Mesothelial cell of epicardium (in vitro differentiated cells): ENCODE results near the gene DTX2. TPM values are rescaled to one million over a fixed set of nuclear protein-coding genes. Genes with fewer than 3 reads are reported as not detected.
"Not testable (repeated sequence)": the region's sequence is repeated elsewhere in the genome, so short reads cannot be mapped to it uniquely, and the experiment has no call there.

Experiments used
- DNase-seq, 2 experiments: peaks; one replicate each; pipeline ENCODE4 v3.0.0; 2021; ENCODE audit warnings: low spot score in 2 of 2; ENCODE audit not compliant: unreplicated experiment in 2 of 2
- H3K27ac Mint-ChIP-seq: 2 replicates; pipeline ENCODE4 v1.8.0; 2021; ENCODE audit warnings: mixed read lengths
- H3K27me3 Mint-ChIP-seq: 2 replicates; pipeline ENCODE4 v1.8.0; 2021; ENCODE audit warnings: low read depth, mixed read lengths
- H3K36me3 Mint-ChIP-seq: 2 replicates; pipeline ENCODE4 v1.8.0; 2021; ENCODE audit warnings: mixed read lengths
- H3K4me1 Mint-ChIP-seq: 2 replicates; pipeline ENCODE4 v1.8.0; 2021; ENCODE audit warnings: mixed read lengths
- H3K4me3 Mint-ChIP-seq: 2 replicates; pipeline ENCODE4 v1.8.0; 2021; ENCODE audit warnings: mild to moderate bottlenecking, moderate library complexity, mixed read lengths
- H3K9me3 Mint-ChIP-seq: 2 replicates; pipeline ENCODE4 v1.8.0; 2021; ENCODE audit warnings: mixed read lengths
- total RNA-seq: library from RNA; stranded (reverse); gene quantifications from 3 replicates; pipeline ENCODE4 v1.2.1, GENCODE V29; 2021

The DTX2 gene
- total RNA-seq, 1 donor from 2014 or later = 23.4 TPM

DNA sequence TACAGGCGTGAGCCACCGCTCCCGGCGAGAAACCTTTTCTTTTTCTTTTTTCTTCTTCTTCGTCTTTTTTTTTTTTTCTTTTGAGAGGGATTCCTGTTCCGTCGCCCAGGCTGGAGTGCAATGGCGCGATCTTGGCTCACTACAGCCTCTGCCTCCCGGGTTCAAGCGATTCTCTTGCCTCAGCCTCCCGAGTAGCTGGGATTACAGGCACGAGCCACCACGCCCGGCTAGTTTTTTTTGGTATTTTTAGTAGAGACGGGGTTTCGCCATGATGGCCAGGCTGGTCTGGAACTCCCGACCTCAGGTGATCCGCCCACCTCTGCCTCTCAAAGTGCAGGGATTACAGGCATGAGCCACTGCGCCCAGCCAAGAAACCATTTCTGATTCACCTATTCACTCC, 742 bp upstream of the DTX2 start:
- not testable (repeated sequence) for H3K27me3 Mint-ChIP-seq, H3K4me1 Mint-ChIP-seq, H3K4me3 Mint-ChIP-seq, DNase-seq, H3K9me3 Mint-ChIP-seq, H3K36me3 Mint-ChIP-seq, H3K27ac Mint-ChIP-seq

GRCh38 chr7:76462271-76462882, 868 bp downstream of the DTX2 start:
- H3K4me3 Mint-ChIP-seq, H3K27ac Mint-ChIP-seq, H3K36me3 Mint-ChIP-seq, H3K9me3 Mint-ChIP-seq, DNase-seq, H3K4me1 Mint-ChIP-seq, H3K27me3 Mint-ChIP-seq: not testable (repeated sequence)

- not testable (repeated sequence) for H3K27ac Mint-ChIP-seq, H3K4me1 Mint-ChIP-seq, H3K27me3 Mint-ChIP-seq, H3K4me3 Mint-ChIP-seq, H3K36me3 Mint-ChIP-seq, H3K9me3 Mint-ChIP-seq, DNase-seq
Measured at GRCh38 chr7:76464959-76465358, 3.5 kb downstream of the DTX2 start.

GRCh38 chr7:76465950-76466349, 4.4 kb downstream of the DTX2 start:
- H3K27ac Mint-ChIP-seq, H3K4me1 Mint-ChIP-seq, H3K36me3 Mint-ChIP-seq: not testable (repeated sequence)

GRCh38 chr7:76467743-76468404, 6.4 kb downstream of the DTX2 start:
- H3K27me3 Mint-ChIP-seq, H3K4me3 Mint-ChIP-seq, H3K9me3 Mint-ChIP-seq, H3K36me3 Mint-ChIP-seq, DNase-seq, H3K27ac Mint-ChIP-seq, H3K4me1 Mint-ChIP-seq: not testable (repeated sequence)

More at GRCh38 chr7:76465950-76466349, 4.4 kb downstream of the DTX2 start:
- not testable (repeated sequence) for DNase-seq, H3K4me3 Mint-ChIP-seq, H3K9me3 Mint-ChIP-seq, H3K27me3 Mint-ChIP-seq

GRCh38 chr7:76471556-76472221, 10.2 kb downstream of the DTX2 start:
- not testable (repeated sequence) for DNase-seq, H3K4me3 Mint-ChIP-seq, H3K27ac Mint-ChIP-seq, H3K4me1 Mint-ChIP-seq, H3K27me3 Mint-ChIP-seq, H3K36me3 Mint-ChIP-seq, H3K9me3 Mint-ChIP-seq

GRCh38 chr7:76473097-76473496, 11.6 kb downstream of the DTX2 start:
- H3K4me1 Mint-ChIP-seq, H3K27me3 Mint-ChIP-seq, H3K4me3 Mint-ChIP-seq, H3K9me3 Mint-ChIP-seq, H3K36me3 Mint-ChIP-seq, DNase-seq, H3K27ac Mint-ChIP-seq: not testable (repeated sequence)

DNA sequence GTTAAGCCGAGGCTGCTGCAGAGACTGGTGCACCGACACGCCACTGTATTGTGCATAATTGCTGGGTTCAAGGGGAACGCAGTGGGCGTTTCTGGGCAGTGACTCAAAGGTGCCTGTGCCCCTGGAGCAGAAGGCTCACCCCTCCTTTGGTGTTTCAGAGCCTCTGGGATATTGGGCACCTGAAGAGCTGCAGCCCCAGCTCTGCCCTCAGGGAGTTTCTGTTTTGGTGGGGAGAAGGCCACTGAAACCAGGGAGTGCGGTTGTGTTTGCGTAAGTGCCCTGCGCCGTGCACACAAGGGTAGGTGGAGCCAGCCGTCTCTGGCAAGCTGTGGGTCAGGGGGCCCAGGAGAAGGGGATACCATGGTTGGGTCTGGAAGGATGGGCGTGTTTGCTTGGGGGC, 14.8 kb downstream of the DTX2 start:
- not testable (repeated sequence) for DNase-seq, H3K4me3 Mint-ChIP-seq, H3K4me1 Mint-ChIP-seq, H3K27me3 Mint-ChIP-seq, H3K27ac Mint-ChIP-seq, H3K36me3 Mint-ChIP-seq, H3K9me3 Mint-ChIP-seq

DNA sequence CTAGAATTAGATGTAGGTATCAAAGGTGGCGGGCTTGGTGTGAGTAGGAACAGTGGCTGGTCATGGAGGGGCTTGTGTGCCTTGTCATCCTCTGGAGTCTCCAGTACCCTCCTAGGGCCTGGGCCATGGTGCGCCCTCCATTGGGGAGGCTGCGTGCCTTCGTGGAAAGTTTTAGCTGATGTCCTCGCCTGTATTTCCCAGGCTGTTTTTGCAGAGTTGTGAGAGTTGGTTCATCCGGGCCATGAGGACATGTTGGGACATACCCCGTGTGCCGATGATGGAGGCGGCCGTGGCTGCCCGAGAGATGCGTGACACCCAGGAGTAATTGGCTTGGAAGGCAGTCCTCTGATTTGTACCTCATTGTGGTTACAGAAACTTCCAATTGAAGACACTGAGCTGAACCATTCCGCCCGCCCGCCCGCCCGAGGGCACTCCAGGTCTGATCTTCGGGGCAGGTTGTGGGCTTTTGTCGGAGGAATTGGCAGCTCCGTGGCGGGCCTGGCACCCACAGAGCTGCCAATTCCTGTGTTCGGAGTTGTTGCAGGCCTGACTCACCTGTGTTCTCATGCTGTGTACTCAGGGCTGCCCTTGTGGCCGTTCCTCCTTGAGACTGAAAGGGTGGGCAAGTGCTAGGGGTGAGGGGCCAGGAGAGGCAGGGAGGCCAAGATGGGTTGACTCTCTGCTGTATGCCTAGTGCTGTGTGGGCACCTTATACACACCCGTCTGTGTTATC, 15.4 kb downstream of the DTX2 start:
- DNase-seq, H3K27me3 Mint-ChIP-seq, H3K4me1 Mint-ChIP-seq, H3K27ac Mint-ChIP-seq, H3K36me3 Mint-ChIP-seq, H3K9me3 Mint-ChIP-seq, H3K4me3 Mint-ChIP-seq: not testable (repeated sequence)

DNA sequence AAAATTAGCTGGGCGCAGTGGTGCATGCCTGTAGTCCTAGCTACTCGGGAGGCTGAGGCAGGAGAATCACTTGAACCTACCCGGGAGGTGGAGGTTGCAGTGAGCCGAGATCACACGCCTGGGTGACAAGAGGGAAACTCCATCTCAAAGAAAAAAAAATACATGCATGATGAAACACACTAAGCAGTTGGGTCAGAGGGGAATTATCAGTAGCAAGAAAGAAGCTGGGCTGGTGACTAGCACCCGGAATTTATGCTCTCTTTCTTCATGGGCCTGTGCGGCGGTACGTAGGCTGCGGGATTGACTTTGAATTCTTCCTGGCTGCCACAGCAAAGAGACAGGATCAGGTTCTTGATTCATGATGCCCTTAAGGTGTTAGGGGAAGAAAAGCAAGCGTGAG, 18.1 kb downstream of the DTX2 start:
- H3K36me3 Mint-ChIP-seq, H3K27ac Mint-ChIP-seq, H3K27me3 Mint-ChIP-seq, H3K9me3 Mint-ChIP-seq, DNase-seq, H3K4me3 Mint-ChIP-seq, H3K4me1 Mint-ChIP-seq: not testable (repeated sequence)

DNA sequence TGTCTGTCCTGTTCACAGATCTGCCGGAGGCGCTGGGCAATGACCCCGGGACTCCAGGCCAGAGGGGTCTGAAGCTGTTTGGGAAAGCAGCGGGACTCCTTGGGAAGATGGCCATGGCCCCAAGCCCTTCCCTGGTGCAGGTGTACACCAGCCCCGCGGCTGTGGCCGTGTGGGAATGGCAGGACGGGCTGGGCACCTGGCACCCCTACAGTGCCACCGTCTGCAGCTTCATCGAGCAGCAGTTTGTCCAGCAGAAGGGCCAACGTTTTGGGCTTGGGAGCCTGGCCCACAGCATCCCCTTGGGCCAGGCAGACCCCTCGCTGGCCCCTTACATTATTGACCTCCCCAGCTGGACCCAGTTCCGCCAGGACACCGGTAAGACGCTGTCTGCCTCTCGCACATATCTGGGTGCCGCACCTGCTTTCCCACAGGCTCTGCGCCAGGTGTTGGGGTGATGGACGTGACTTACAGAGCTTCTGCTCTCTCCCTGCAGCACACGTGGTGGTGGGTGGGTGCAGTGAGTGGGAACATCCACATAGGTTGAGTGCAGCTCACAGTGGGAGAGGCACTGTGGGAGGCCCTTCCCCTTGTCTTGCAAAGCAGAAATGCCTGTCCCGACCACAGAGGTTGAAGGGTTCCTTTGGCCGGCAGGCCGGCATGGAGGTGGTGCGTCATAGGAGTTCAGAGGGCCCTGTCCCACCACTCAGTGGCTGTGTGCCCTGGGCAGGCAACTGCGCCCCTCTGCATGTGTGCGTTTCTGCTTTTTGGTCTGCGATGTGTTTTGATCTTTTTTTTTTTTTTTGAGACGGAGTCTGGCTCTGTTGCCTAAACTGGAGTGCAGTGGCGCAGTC, 19.1 kb downstream of the DTX2 start:
- H3K9me3 Mint-ChIP-seq, H3K27me3 Mint-ChIP-seq, DNase-seq, H3K4me1 Mint-ChIP-seq, H3K27ac Mint-ChIP-seq, H3K36me3 Mint-ChIP-seq, H3K4me3 Mint-ChIP-seq: not testable (repeated sequence)

DNA sequence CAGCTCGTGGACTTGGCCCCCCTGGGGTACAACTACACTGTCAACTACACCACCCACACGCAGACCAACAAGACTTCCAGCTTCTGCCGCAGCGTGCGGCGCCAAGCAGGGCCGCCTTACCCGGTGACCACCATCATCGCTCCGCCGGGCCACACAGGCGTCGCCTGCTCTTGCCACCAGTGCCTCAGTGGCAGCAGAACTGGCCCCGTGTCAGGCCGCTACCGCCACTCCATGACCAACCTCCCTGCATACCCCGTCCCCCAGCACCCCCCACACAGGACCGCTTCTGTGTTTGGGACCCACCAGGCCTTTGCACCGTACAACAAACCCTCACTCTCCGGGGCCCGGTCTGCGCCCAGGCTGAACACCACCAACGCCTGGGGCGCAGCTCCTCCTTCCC, 21.2 kb downstream of the DTX2 start:
- not testable (repeated sequence) for DNase-seq, H3K27ac Mint-ChIP-seq, H3K4me3 Mint-ChIP-seq, H3K9me3 Mint-ChIP-seq, H3K27me3 Mint-ChIP-seq, H3K4me1 Mint-ChIP-seq, H3K36me3 Mint-ChIP-seq

- not testable (repeated sequence) for H3K9me3 Mint-ChIP-seq, DNase-seq, H3K27me3 Mint-ChIP-seq, H3K4me3 Mint-ChIP-seq, H3K27ac Mint-ChIP-seq, H3K4me1 Mint-ChIP-seq, H3K36me3 Mint-ChIP-seq
Measured at GRCh38 chr7:76483081-76483480, 21.6 kb downstream of the DTX2 start.
